WTC11 (cell line): Measurements from ENCODE around the gene TTLL9. TPM values are rescaled to one million over a fixed set of nuclear protein-coding genes. Genes with fewer than 3 reads are reported as not detected.

Source experiments
- ATAC-seq: fragments of 200-7000 bp; cut with Tn5 transposase; 2 replicates; pipeline ENCODE4 v1.10.0; 2021; ENCODE audit warnings: mild to moderate bottlenecking, moderate library complexity
- CTCF ChIA-PET: fragments of 300-600 bp; sonication (Branson Sonifier 250); formaldehyde crosslinking; loops from one replicate; lab custom pipeline; 2021; ENCODE audit warnings: antibody characterized with exemption; lab: Charles Lee
- POLR2A ChIA-PET: fragments of 350-600 bp; sonication (Branson Sonifier 250); formaldehyde crosslinking; loops from one replicate; lab custom pipeline; 2021; ENCODE audit warnings: antibody characterized with exemption; lab: Charles Lee
- DNase-seq: peaks from one replicate; pipeline ENCODE4 v3.0.0; 2021; ENCODE audit warnings: low spot score
- H3K27ac Mint-ChIP-seq: 2 replicates; pipeline ENCODE4 v1.8.0; 2021; ENCODE audit warnings: mixed read lengths
- H3K27me3 Mint-ChIP-seq: 2 replicates; pipeline ENCODE4 v1.8.0; 2021; ENCODE audit warnings: low read depth, mild to moderate bottlenecking, moderate library complexity, mixed read lengths
- H3K36me3 Mint-ChIP-seq: 2 replicates; pipeline ENCODE4 v1.8.0; 2021; ENCODE audit warnings: mixed read lengths
- H3K4me1 Mint-ChIP-seq: 2 replicates; pipeline ENCODE4 v1.8.0; 2022; ENCODE audit warnings: mixed read lengths
- H3K4me3 Mint-ChIP-seq: 2 replicates; pipeline ENCODE4 v1.8.0; 2021; ENCODE audit warnings: mild to moderate bottlenecking, moderate library complexity, mixed read lengths
- H3K9me3 Mint-ChIP-seq: 2 replicates; pipeline ENCODE4 v1.8.0; 2021; ENCODE audit warnings: mixed read lengths
- ATF1 ChIP-seq: sonication (generic); formaldehyde crosslinking; IDR thresholded peaks from 2 replicates; pipeline ENCODE4 v1.8.1; 2023; ENCODE audit warnings: mild to moderate bottlenecking, moderate library complexity, missing genetic modification reagents
- ATF6 ChIP-seq: sonication (generic); formaldehyde crosslinking; IDR thresholded peaks from 2 replicates; pipeline ENCODE4 v1.8.1; 2023; ENCODE audit warnings: mild to moderate bottlenecking, missing genetic modification reagents
- CREB1 ChIP-seq: sonication (generic); formaldehyde crosslinking; IDR thresholded peaks from 2 replicates; pipeline ENCODE4 v1.8.0; 2023; ENCODE audit warnings: mild to moderate bottlenecking, missing genetic modification reagents
- ETV6 ChIP-seq: sonication (generic); formaldehyde crosslinking; IDR thresholded peaks from 2 replicates; pipeline ENCODE4 v1.8.1; 2022; ENCODE audit warnings: mild to moderate bottlenecking, missing genetic modification reagents
- GRHL2 ChIP-seq: fragments of 250-450 bp; sonication (Bioruptor Pico); IDR thresholded peaks from 2 replicates; pipeline ENCODE4 v1.8.0; 2022; ENCODE audit warnings: mild to moderate bottlenecking, moderate library complexity; ENCODE audit not compliant: insufficient replicate concordance, severe bottlenecking
- KAT7 ChIP-seq: sonication (generic); formaldehyde crosslinking; IDR thresholded peaks from 2 replicates; pipeline ENCODE4 v1.8.1; 2023; ENCODE audit warnings: missing genetic modification reagents, mild to moderate bottlenecking, borderline replicate concordance
- RORB ChIP-seq: fragments of 250-450 bp; sonication (Bioruptor Pico); IDR thresholded peaks from 2 replicates; pipeline ENCODE4 v1.9.0; 2021; ENCODE audit warnings: mild to moderate bottlenecking
- SMAD4 ChIP-seq: sonication (generic); formaldehyde crosslinking; IDR thresholded peaks from 2 replicates; pipeline ENCODE4 v1.8.0; 2022; ENCODE audit warnings: mild to moderate bottlenecking, missing genetic modification reagents
- STAT6 ChIP-seq: sonication (generic); formaldehyde crosslinking; conservative IDR thresholded peaks from 2 replicates; pipeline ENCODE4 v1.8.1; 2023; ENCODE audit warnings: mild to moderate bottlenecking, low read depth, missing genetic modification reagents, moderate library complexity
- TCF7 ChIP-seq: sonication (generic); formaldehyde crosslinking; IDR thresholded peaks from 2 replicates; pipeline ENCODE4 v1.8.0; 2022; ENCODE audit warnings: mild to moderate bottlenecking, low read depth, missing genetic modification reagents, moderate library complexity
- ZBTB21 ChIP-seq: sonication (generic); formaldehyde crosslinking; IDR thresholded peaks from 2 replicates; pipeline ENCODE4 v1.8.1; 2023; ENCODE audit warnings: mild to moderate bottlenecking, missing genetic modification reagents, borderline replicate concordance
- ZNF263 ChIP-seq: sonication (generic); formaldehyde crosslinking; IDR thresholded peaks from 2 replicates; pipeline ENCODE4 v1.8.1; 2022; ENCODE audit warnings: low read depth, mild to moderate bottlenecking, moderate library complexity, missing genetic modification reagents
- ZNF396 ChIP-seq: fragments of 250-450 bp; sonication (Bioruptor Pico); IDR thresholded peaks from 2 replicates; pipeline ENCODE4 v1.8.0; 2021; ENCODE audit warnings: mild to moderate bottlenecking, moderate library complexity, borderline replicate concordance
- ZNF423 ChIP-seq: fragments of 250-450 bp; sonication (Bioruptor Pico); IDR thresholded peaks from 2 replicates; pipeline ENCODE4 v2.1.2; 2022; ENCODE audit warnings: mild to moderate bottlenecking, moderate library complexity
- ZNF512 ChIP-seq: sonication (generic); formaldehyde crosslinking; IDR thresholded peaks from 2 replicates; pipeline ENCODE4 v1.8.1; 2022; ENCODE audit warnings: missing genetic modification reagents, borderline replicate concordance
- total RNA-seq: library from RNA; stranded (reverse); gene quantifications from 3 replicates; pipeline ENCODE4 v1.2.3, GENCODE V29; 2021
- TF ChIP-seq, protein P1 (sequence below): sonication (generic); formaldehyde crosslinking; IDR thresholded peaks from 2 replicates; pipeline ENCODE4 v1.8.0; 2022; ENCODE audit warnings: mild to moderate bottlenecking, missing genetic modification reagents
- TF ChIP-seq, protein P2 (sequence below): sonication (generic); formaldehyde crosslinking; IDR thresholded peaks from 2 replicates; pipeline ENCODE4 v1.8.0; 2022; ENCODE audit warnings: mild to moderate bottlenecking, missing genetic modification reagents
- TF ChIP-seq, protein P3 (sequence below): fragments of 250-450 bp; sonication (Bioruptor Pico); IDR thresholded peaks from 2 replicates; pipeline ENCODE4 v1.9.0; 2021; ENCODE audit warnings: mild to moderate bottlenecking
- TF ChIP-seq, protein P4 (sequence below): fragments of 250-450 bp; sonication (Bioruptor Pico); IDR thresholded peaks from 2 replicates; pipeline ENCODE4 v1.8.0; 2021; ENCODE audit warnings: mild to moderate bottlenecking
- TF ChIP-seq, protein P5 (sequence below): fragments of 200-600 bp; IDR thresholded peaks from 2 replicates; pipeline ENCODE4 v1.8.0; 2022; ENCODE audit warnings: antibody characterized with exemption

Gene TTLL9
- total RNA-seq, 1 experiment from 2014 or later, result not detected

- Mint-ChIP-seq H3K4me1 (peaks cover 19% of the 10 kb centered on the region), H3K36me3 (0 out of 2 replicates have a peak, but pooled peaks cover under 1% of the 10 kb centered on the region), H3K27me3 (peaks cover 6% of the 10 kb centered on the region), H3K9me3 (peaks cover under 1% of the 10 kb centered on the region), H3K27ac (no peak overlapping the region), H3K4me3 (no peak overlapping the region)
- ChIA-PET CTCF (interaction anchor here (1.3 to 2.2 kb wide), 2 partner anchors 29 to 69 kb away, joined by 3 to 19 read pairs; partner anchors contain the start of gene PDRG1), POLR2A (no interaction called here)
- ATAC-seq, result no peak
- TF ChIP-seq SMAD4 (CRISPR knock-in tag) (no peak), CREB1 (CRISPR knock-in tag) (no peak), ATF6 (no peak), RORB (no peak), ZNF512 (CRISPR knock-in tag) (no peak), TCF7 (CRISPR knock-in tag) (no peak), ZNF263 (CRISPR knock-in tag) (no peak), GRHL2 (CRISPR knock-in tag) (no peak), KAT7 (CRISPR knock-in tag) (no peak), ATF1 (CRISPR knock-in tag) (no peak), ZBTB21 (CRISPR knock-in tag) (no peak), ZNF396 (CRISPR knock-in tag) (no peak), STAT6 (CRISPR knock-in tag) (no peak), ZNF423 (no peak), ETV6 (CRISPR knock-in tag) (no peak)
- TF ChIP-seq, protein P1, sequence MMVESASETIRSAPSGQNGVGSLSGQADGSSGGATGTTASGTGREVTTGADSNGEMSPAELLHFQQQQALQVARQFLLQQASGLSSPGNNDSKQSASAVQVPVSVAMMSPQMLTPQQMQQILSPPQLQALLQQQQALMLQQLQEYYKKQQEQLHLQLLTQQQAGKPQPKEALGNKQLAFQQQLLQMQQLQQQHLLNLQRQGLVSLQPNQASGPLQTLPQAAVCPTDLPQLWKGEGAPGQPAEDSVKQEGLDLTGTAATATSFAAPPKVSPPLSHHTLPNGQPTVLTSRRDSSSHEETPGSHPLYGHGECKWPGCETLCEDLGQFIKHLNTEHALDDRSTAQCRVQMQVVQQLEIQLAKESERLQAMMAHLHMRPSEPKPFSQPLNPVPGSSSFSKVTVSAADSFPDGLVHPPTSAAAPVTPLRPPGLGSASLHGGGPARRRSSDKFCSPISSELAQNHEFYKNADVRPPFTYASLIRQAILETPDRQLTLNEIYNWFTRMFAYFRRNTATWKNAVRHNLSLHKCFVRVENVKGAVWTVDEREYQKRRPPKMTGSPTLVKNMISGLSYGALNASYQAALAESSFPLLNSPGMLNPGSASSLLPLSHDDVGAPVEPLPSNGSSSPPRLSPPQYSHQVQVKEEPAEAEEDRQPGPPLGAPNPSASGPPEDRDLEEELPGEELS (CRISPR knock-in tag), result no peak
- TF ChIP-seq, protein P2, sequence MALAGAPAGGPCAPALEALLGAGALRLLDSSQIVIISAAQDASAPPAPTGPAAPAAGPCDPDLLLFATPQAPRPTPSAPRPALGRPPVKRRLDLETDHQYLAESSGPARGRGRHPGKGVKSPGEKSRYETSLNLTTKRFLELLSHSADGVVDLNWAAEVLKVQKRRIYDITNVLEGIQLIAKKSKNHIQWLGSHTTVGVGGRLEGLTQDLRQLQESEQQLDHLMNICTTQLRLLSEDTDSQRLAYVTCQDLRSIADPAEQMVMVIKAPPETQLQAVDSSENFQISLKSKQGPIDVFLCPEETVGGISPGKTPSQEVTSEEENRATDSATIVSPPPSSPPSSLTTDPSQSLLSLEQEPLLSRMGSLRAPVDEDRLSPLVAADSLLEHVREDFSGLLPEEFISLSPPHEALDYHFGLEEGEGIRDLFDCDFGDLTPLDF, result no peak
- TF ChIP-seq, protein P3, sequence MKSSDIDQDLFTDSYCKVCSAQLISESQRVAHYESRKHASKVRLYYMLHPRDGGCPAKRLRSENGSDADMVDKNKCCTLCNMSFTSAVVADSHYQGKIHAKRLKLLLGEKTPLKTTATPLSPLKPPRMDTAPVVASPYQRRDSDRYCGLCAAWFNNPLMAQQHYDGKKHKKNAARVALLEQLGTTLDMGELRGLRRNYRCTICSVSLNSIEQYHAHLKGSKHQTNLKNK (CRISPR knock-in tag), result no peak
- TF ChIP-seq, protein P4, sequence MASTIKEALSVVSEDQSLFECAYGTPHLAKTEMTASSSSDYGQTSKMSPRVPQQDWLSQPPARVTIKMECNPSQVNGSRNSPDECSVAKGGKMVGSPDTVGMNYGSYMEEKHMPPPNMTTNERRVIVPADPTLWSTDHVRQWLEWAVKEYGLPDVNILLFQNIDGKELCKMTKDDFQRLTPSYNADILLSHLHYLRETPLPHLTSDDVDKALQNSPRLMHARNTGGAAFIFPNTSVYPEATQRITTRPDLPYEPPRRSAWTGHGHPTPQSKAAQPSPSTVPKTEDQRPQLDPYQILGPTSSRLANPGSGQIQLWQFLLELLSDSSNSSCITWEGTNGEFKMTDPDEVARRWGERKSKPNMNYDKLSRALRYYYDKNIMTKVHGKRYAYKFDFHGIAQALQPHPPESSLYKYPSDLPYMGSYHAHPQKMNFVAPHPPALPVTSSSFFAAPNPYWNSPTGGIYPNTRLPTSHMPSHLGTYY (CRISPR knock-in tag), result no peak
- TF ChIP-seq, protein P5, sequence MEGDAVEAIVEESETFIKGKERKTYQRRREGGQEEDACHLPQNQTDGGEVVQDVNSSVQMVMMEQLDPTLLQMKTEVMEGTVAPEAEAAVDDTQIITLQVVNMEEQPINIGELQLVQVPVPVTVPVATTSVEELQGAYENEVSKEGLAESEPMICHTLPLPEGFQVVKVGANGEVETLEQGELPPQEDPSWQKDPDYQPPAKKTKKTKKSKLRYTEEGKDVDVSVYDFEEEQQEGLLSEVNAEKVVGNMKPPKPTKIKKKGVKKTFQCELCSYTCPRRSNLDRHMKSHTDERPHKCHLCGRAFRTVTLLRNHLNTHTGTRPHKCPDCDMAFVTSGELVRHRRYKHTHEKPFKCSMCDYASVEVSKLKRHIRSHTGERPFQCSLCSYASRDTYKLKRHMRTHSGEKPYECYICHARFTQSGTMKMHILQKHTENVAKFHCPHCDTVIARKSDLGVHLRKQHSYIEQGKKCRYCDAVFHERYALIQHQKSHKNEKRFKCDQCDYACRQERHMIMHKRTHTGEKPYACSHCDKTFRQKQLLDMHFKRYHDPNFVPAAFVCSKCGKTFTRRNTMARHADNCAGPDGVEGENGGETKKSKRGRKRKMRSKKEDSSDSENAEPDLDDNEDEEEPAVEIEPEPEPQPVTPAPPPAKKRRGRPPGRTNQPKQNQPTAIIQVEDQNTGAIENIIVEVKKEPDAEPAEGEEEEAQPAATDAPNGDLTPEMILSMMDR, result no peak
- DNase-seq, result no peak
Observed at GRCh38 chr20:31922588-31922987, 52.2 kb downstream of the TTLL9 start.
